ENCODE data around the gene TMC7. TPM values are rescaled to one million over a fixed set of nuclear protein-coding genes. Genes with fewer than 3 reads are reported as not detected.
A peak's percentile ranks its signal among the peaks of the same experiment; 100 is the strongest.

Gene TMC7
- total and polyA plus RNA-seq, 9 of the 15 experiments (the other 6 are each of a cell fraction or from before 2014, with no cell fraction given) = 0.08 to 2.0 (median 1.5) TPM

DNA sequence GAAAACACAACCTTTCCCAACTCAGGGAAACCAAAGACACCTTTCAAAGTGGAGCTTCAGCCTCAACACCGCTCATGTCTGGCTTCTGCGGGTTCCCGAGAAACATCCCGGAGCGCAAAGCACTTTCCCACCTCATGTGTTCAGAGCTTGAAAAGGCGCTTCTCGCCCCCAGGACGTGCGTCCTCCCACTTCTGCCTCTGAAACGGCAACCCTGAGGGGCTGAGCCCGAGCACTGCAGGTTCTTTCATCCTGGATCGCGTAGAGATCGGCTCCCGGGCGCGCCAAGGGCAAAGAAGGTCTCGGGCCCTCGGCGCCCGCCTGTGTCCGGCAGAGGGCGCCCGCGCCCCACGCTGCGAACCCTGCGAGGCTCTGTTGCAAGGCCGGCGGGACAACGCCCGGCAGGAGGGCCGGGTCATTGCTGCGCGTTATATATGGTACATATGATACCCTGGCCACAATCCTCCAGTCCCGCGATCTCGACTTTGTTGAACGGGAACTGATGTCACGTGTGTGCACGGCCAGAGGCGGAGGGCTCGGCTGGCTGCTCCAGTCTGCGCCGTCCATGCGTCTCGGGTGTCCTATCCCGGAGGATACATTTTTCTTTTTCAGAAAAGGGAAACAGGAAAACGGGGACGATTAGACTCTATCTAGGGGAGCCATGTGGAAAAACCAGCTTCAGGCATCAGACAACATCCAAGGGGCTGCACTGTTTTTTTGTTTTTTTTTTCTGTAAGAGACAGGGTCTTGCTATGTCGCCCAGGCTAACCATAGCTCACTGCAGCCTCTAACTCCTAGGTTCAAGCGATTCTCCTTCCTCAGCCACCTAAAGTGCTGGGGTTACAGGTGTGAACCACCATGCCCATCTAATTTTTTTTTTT, 102.8 kb downstream of the TMC7 start (continued):
- TF ChIP-seq, protein P1, sequence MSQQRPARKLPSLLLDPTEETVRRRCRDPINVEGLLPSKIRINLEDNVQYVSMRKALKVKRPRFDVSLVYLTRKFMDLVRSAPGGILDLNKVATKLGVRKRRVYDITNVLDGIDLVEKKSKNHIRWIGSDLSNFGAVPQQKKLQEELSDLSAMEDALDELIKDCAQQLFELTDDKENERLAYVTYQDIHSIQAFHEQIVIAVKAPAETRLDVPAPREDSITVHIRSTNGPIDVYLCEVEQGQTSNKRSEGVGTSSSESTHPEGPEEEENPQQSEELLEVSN (IDR thresholded peaks at IDR 0.05; ENCODE audit: borderline replicate concordance in 1 of 2, extremely low read depth in 1 of 2, insufficient read depth in 1 of 2, insufficient read length in 1 of 2, low read depth in 1 of 2, low read length in 1 of 2, poor library complexity in 1 of 2, severe bottlenecking in 1 of 2) = peak; percentile 28 to 47
- TF ChIP-seq YBX1 (IDR thresholded peaks at IDR 0.05) (no peak), POLR2G (IDR thresholded peaks at IDR 0.05; ENCODE audit: low read depth, low read length) (peak; percentile 64), HNRNPUL1 (IDR thresholded peaks at IDR 0.05; ENCODE audit: low read length) (no peak), ZC3H8 (IDR thresholded peaks at IDR 0.05) (no peak), L3MBTL2 (IDR thresholded peaks at IDR 0.05) (peak; percentile 73; the same call in 1 of the 2 replicates), ZBTB1 (CRISPR knock-in tag; IDR thresholded peaks at IDR 0.05; ENCODE audit: borderline replicate concordance, low read depth) (0 out of 2 replicates have a peak, but pooled peaks have one; percentile 29), YY1 (IDR thresholded peaks at IDR 0.05; ENCODE audit: borderline replicate concordance in 1 of 3, control insufficient read depth in 1 of 3, extremely low read depth in 1 of 3, insufficient read depth in 3 of 3, insufficient read length in 1 of 3, insufficient replicate concordance in 2 of 3, low read depth in 1 of 3, low read length in 2 of 3) (peak in 1 of 3 experiments; percentile 17), OTX1 (CRISPR knock-in tag; IDR thresholded peaks at IDR 0.05) (0 out of 2 replicates have a peak, but pooled peaks have one; percentile 28)
- TF ChIP-seq, protein P2, sequence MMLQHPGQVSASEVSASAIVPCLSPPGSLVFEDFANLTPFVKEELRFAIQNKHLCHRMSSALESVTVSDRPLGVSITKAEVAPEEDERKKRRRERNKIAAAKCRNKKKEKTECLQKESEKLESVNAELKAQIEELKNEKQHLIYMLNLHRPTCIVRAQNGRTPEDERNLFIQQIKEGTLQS (IDR thresholded peaks at IDR 0.05) = no peak
- TF ChIP-seq, protein P2 (CRISPR knock-in tag; conservative IDR thresholded peaks at IDR 0.05) = 0 out of 2 replicates have a peak, but pooled peaks have one; percentile 29
- TF ChIP-seq, protein P3, sequence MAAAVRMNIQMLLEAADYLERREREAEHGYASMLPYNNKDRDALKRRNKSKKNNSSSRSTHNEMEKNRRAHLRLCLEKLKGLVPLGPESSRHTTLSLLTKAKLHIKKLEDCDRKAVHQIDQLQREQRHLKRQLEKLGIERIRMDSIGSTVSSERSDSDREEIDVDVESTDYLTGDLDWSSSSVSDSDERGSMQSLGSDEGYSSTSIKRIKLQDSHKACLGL (CRISPR knock-in tag; IDR thresholded peaks at IDR 0.05; ENCODE audit: borderline replicate concordance, poor library complexity, severe bottlenecking) = no peak
- TF ChIP-seq, protein P4, sequence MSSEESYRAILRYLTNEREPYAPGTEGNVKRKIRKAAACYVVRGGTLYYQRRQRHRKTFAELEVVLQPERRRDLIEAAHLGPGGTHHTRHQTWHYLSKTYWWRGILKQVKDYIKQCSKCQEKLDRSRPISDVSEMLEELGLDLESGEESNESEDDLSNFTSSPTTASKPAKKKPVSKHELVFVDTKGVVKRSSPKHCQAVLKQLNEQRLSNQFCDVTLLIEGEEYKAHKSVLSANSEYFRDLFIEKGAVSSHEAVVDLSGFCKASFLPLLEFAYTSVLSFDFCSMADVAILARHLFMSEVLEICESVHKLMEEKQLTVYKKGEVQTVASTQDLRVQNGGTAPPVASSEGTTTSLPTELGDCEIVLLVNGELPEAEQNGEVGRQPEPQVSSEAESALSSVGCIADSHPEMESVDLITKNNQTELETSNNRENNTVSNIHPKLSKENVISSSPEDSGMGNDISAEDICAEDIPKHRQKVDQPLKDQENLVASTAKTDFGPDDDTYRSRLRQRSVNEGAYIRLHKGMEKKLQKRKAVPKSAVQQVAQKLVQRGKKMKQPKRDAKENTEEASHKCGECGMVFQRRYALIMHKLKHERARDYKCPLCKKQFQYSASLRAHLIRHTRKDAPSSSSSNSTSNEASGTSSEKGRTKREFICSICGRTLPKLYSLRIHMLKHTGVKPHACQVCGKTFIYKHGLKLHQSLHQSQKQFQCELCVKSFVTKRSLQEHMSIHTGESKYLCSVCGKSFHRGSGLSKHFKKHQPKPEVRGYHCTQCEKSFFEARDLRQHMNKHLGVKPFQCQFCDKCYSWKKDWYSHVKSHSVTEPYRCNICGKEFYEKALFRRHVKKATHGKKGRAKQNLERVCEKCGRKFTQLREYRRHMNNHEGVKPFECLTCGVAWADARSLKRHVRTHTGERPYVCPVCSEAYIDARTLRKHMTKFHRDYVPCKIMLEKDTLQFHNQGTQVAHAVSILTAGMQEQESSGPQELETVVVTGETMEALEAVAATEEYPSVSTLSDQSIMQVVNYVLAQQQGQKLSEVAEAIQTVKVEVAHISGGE (CRISPR knock-in tag; IDR thresholded peaks at IDR 0.05) = no peak
- TF ChIP-seq, protein P5, sequence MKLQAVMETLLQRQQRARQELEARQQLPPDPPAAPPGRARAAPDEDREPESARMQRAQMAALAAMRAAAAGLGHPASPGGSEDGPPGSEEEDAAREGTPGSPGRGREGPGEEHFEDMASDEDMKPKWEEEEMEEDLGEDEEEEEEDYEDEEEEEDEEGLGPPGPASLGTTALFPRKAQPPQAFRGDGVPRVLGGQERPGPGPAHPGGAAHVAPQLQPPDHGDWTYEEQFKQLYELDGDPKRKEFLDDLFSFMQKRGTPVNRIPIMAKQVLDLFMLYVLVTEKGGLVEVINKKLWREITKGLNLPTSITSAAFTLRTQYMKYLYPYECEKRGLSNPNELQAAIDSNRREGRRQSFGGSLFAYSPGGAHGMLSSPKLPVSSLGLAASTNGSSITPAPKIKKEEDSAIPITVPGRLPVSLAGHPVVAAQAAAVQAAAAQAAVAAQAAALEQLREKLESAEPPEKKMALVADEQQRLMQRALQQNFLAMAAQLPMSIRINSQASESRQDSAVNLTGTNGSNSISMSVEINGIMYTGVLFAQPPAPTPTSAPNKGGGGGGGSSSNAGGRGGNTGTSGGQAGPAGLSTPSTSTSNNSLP (IDR thresholded peaks at IDR 0.05; ENCODE audit: borderline replicate concordance, low read depth, low read length) = 0 out of 2 replicates have a peak, but pooled peaks have one; percentile 17

Data from K562 (cell line).